HG02678 (cell line): Measurements from ENCODE around the gene CABP5.

Source experiments
- ATAC-seq: cut with Tn5 transposase; IDR thresholded peaks from one replicate; pipeline ENCODE4 v1.9.1; 2021; ENCODE audit warnings: mild to moderate bottlenecking, moderate library complexity; ENCODE audit not compliant: unreplicated experiment

Gene CABP5

GRCh38 chr19:48033604-48034003 lies 10.3 kb downstream of the CABP5 start:
- ATAC-seq = no peak

GRCh38 chr19:48030073-48030472 lies 13.8 kb downstream of the CABP5 start:
- ATAC-seq = no peak

GRCh38 chr19:48029431-48029830 lies 14.4 kb downstream of the CABP5 start:
- no peak for ATAC-seq

GRCh38 chr19:48025480-48025879 lies 18.4 kb downstream of the CABP5 start:
- ATAC-seq = no peak

- no peak for ATAC-seq
These were observed 20.4 kb downstream of the CABP5 start for GRCh38 chr19:48023518-48023917.

- ATAC-seq = no peak
These were observed 20.9 kb downstream of the CABP5 start for GRCh38 chr19:48023011-48023410.

GRCh38 chr19:48020686-48021085 lies 23.2 kb downstream of the CABP5 start:
- ATAC-seq = no peak

- no peak for ATAC-seq
These were observed 32.7 kb downstream of the CABP5 start for GRCh38 chr19:48010932-48011758.

GRCh38 chr19:48006762-48007161 lies 37.1 kb downstream of the CABP5 start:
- ATAC-seq = no peak

GRCh38 chr19:48004236-48004635 lies 39.6 kb downstream of the CABP5 start:
- no peak for ATAC-seq

GRCh38 chr19:48000846-48001245 lies 43.0 kb downstream of the CABP5 start:
- no peak for ATAC-seq

- no peak for ATAC-seq
These were observed 45.1 kb downstream of the CABP5 start for GRCh38 chr19:47998800-47999199.

- no peak for ATAC-seq
These were observed 47.6 kb downstream of the CABP5 start for GRCh38 chr19:47996230-47996727.

- no peak for ATAC-seq
These were observed 49.6 kb downstream of the CABP5 start, which contains the start of gene ELSPBP1 for GRCh38 chr19:47994209-47994802. Gene ELSPBP1 (plus strand): TSS chr19:47994632. CDS start chr19:48008668, 14,036 bp downstream.

GRCh38 chr19:47992070-47992469 lies 51.8 kb downstream of the CABP5 start, which contains the start of gene BSPH1:
Gene BSPH1 (minus strand): TSS chr19:47992170. CDS start chr19:47992081, 89 bp downstream.
- no peak for ATAC-seq

GRCh38 chr19:47991191-47991808 lies 52.6 kb downstream of the CABP5 start:
- no peak for ATAC-seq
